GM12878 (cell line): Measurements from ENCODE around the gene MRPL27. TPM values are rescaled to one million over a fixed set of nuclear protein-coding genes. Genes with fewer than 3 reads are reported as not detected.

Experiments
- ATAC-seq: fragments of 200-7000 bp; cut with Tn5 transposase; 3 replicates; pipeline ENCODE4 v1.9.1; 2020; ENCODE audit warnings: mild to moderate bottlenecking, moderate library complexity
- BruUV-seq: library from RNA; stranded (reverse); fragments of 400-500 nt; replicated peaks from 2 replicates; lab custom pipeline; 2021; lab: Mats Ljungman, UMichigan
- CTCF ChIA-PET: fragments of 300-600 bp; sonication (Branson Sonifier 250); formaldehyde crosslinking; extraction: SDS; loops from one replicate; lab custom pipeline; 2021; ENCODE audit warnings: inconsistent platforms; lab: Yijun Ruan, JAX
- POLR2A ChIA-PET: fragments of 350-600 bp; formaldehyde crosslinking; extraction: SDS; loops from one replicate; lab custom pipeline; 2021; ENCODE audit warnings: inconsistent platforms; lab: Charles Lee
- RAD21 ChIA-PET: fragments of 300-600 bp; sonication (Branson Sonifier 250); formaldehyde crosslinking; loops from one replicate; lab custom pipeline; 2023; ENCODE audit warnings: antibody characterized with exemption; ENCODE audit not compliant: unreplicated experiment; lab: Charles Lee
- SMC1A ChIA-PET: fragments of 300-600 bp; sonication (Branson Sonifier 250); formaldehyde crosslinking; loops from one replicate; lab custom pipeline; 2023; ENCODE audit not compliant: unreplicated experiment, uncharacterized antibody; lab: Charles Lee
- DNase-seq: peaks from one replicate; pipeline ENCODE4 v3.0.0-alpha.2; 2011; ENCODE audit warnings: low read depth, low spot score
- FAIRE-seq: peaks from 3 replicates; lab custom pipeline; 2011; peaks lifted over from hg19 to GRCh38; lab: Jason Lieb, UNC
- H2AFZ ChIP-seq: 2 replicates; pipeline ENCODE4 v1.6.0; 2011; ENCODE audit warnings: low read depth, low read length, control low read depth; ENCODE audit not compliant: control insufficient read depth
- H3K27ac ChIP-seq: 2 replicates; pipeline ENCODE4 v1.5.1; 2011; ENCODE audit warnings: control low read depth; ENCODE audit not compliant: control insufficient read depth, insufficient read depth
- H3K27me3 ChIP-seq, 2 experiments: replicated peaks in 1 of 2; 2 replicates each; pipeline versions ENCODE4 v1.6.0 to v1.6.1; 2011; ENCODE audit warnings: low read length in 1 of 2; ENCODE audit not compliant: control insufficient read depth in 2 of 2, insufficient read depth in 2 of 2
- H3K36me3 ChIP-seq, 2 experiments: 2 replicates each; pipeline ENCODE4 v1.5.1; 2011; ENCODE audit warnings: low read length in 1 of 2; ENCODE audit not compliant: control insufficient read depth in 2 of 2, insufficient read depth in 2 of 2
- H3K4me1 ChIP-seq: 2 replicates; pipeline ENCODE4 v1.6.1; 2011; ENCODE audit warnings: mild to moderate bottlenecking, low read length, moderate library complexity, mixed read lengths; ENCODE audit not compliant: control insufficient read depth, insufficient read depth
- H3K4me2 ChIP-seq: 2 replicates; pipeline ENCODE4 v1.6.0; 2011; ENCODE audit warnings: control low read depth; ENCODE audit not compliant: control insufficient read depth, insufficient read depth
- H3K4me3 ChIP-seq: fragments of 200-600 bp; sonication (generic); 2 replicates; pipeline ENCODE4 v1.5.1; 2016
- H3K79me2 ChIP-seq: 2 replicates; pipeline ENCODE4 v1.6.0; 2011; ENCODE audit warnings: low read length; ENCODE audit not compliant: control insufficient read depth, insufficient read depth
- H3K9ac ChIP-seq: 2 replicates; pipeline ENCODE4 v1.8.0; 2011; ENCODE audit warnings: low read length, control low read depth, mixed read lengths; ENCODE audit not compliant: control insufficient read depth, insufficient read depth
- H3K9me3 ChIP-seq: replicated peaks from 3 replicates; pipeline ENCODE4 v1.5.1; 2011; ENCODE audit warnings: mild to moderate bottlenecking, low read length; ENCODE audit not compliant: control insufficient read depth, insufficient read depth
- H4K20me1 ChIP-seq: 2 replicates; pipeline ENCODE4 v1.6.0; 2011; ENCODE audit not compliant: control insufficient read depth, insufficient read depth
- CEBPB ChIP-seq, 2 experiments: fragments of 150-350 bp in 1 of 2; IDR thresholded peaks; 2 replicates each; pipeline ENCODE4 v1.6.1; 2012 to 2014; ENCODE audit warnings: low read depth in 2 of 2, low read length in 2 of 2, borderline replicate concordance in 1 of 2, inconsistent platforms in 1 of 2
- CREM ChIP-seq: IDR thresholded peaks from 2 replicates; pipeline ENCODE4 v1.6.1; 2014; ENCODE audit warnings: antibody characterized with exemption, low read depth
- HDAC2 ChIP-seq: fragments of 200-600 bp; sonication (generic); IDR thresholded peaks from 2 replicates; pipeline ENCODE4 v1.6.1; 2017
- HDAC6 ChIP-seq: fragments of 200-600 bp; sonication (generic); IDR thresholded peaks from one replicate; pipeline ENCODE4 v1.8.0; 2017; ENCODE audit warnings: antibody characterized with exemption; ENCODE audit not compliant: unreplicated experiment
- PAX5 ChIP-seq: IDR thresholded peaks from 2 replicates; pipeline ENCODE4 v1.6.1; 2011; ENCODE audit warnings: low read depth, low read length, borderline replicate concordance
- POLR2A ChIP-seq: IDR thresholded peaks from 2 replicates; pipeline ENCODE4 v1.6.1; 2011; ENCODE audit warnings: low read depth, mild to moderate bottlenecking, low read length
- WGBS: methylation state at CpG from one replicate; pipeline ENCODE4 v1.1.6; 2016; ENCODE audit warnings: low lambda C conversion rate; ENCODE audit not compliant: insufficient replicate concordance, insufficient coverage; ENCODE audit errors: missing lambda C conversion rate; 5-methylcytosine and 5-hydroxymethylcytosine counted together
- in situ Hi-C: fragments of 300-500 bp; cut with MboI; formaldehyde crosslinking; loops from 9 replicates; pipeline ENCODE4 v1.14.3; 2018; ENCODE audit warnings: mixed read lengths
- intact Hi-C: fragments of 100-400 bp; cut with micrococcal nuclease; formaldehyde crosslinking; loops from one replicate; pipeline ENCODE4 v1.14.2; 2022; ENCODE audit not compliant: unreplicated experiment
- polyA plus RNA-seq, 11 experiments: library from polyadenylated mRNA; depleted of rRNA in 4 of 11; unstranded in 6 of 11; stranded (reverse) in 5 of 11; fragments of >200 nt; fragmentation: Nextera tagmentation in 4 of 11; fragmentation: Illumina TruSeq in 1 of 11; extraction: Ambion mirVana in 4 of 11; extraction: Trizol in 1 of 11; gene quantifications; 1 replicate in 1 of 11; 2 replicates in 10 of 11; pipeline versions ENCODE4 v1.2.1 to v1.2.3, GENCODE V29; 2011 to 2016; ENCODE audit warnings: inconsistent platforms in 2 of 11, missing spikeins in 2 of 11, low read depth in 1 of 11
- total RNA-seq, 4 experiments: library from RNA; depleted of rRNA in 3 of 4; stranded (reverse); fragments of >200 nt in 3 of 4; fragmentation: Illumina TruSeq in 1 of 4; extraction: Trizol in 1 of 4; gene quantifications; 2 replicates each; pipeline versions ENCODE4 v1.2.1 to v1.2.3, GENCODE V29; 2013 to 2021
- TF ChIP-seq, protein P1 (sequence below): fragments of 450-650 bp; IDR thresholded peaks from 2 replicates; pipeline ENCODE4 v1.6.1; 2017; ENCODE audit warnings: low read depth, mild to moderate bottlenecking, moderate library complexity
- TF ChIP-seq, protein P2 (sequence below): IDR thresholded peaks from 2 replicates; pipeline ENCODE4 v1.6.1; 2012; ENCODE audit warnings: mild to moderate bottlenecking, low read depth, low read length

Gene MRPL27
- total and polyA plus RNA-seq, 10 of the 15 experiments (the other 5 are each of a cell fraction or from before 2014, with no cell fraction given) = 83.0 to 390 (median 131) TPM

DNA sequence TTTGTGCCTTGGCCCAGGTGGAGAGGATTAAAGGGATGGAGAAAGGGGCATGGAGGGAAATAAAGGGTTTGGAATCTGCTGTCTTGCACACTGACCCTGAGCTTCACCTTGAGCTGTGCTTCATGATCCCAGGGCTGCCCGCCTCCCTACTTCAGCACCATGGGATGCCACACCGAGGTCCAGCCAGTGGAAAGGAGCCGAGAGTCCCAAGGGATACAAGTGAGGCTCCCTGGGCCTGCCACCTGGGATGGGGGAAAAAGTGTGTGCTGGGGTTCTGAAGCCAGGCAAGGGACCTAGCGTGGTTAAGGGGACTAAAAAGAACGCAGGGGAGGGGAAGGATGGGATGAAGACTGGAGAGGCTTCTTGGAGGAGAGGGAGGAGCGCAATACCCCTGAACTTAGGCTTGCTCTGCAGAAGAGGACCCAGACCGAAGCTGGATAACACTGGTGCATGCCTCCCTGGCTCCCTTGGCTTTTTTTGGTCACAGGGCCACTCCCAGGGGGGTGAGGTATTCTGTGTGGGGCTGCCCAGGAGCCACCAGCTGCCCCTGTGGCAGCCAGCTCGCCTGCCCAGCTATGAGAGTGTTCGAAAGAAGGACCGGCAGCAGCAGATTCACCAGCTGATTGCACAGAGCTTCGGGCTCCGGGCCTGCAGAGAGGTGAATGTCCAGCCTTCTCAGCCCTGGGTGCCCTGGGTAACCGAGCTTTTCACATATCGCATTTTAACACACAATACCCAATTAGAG, 7.2 kb downstream of the MRPL27 start:
- Histone ChIP-seq H3K27ac (no peak overlapping the region), H2AFZ (no peak overlapping the region)
- RAD21 ChIA-PET = no interaction called here
- SMC1A ChIA-PET = no interaction called here
- TF ChIP-seq POLR2A = peak; percentile 24; the same call in 1 of the 2 replicates
- TF ChIP-seq HDAC6 = no peak
- TF ChIP-seq, all 136 proteins: peak for 1
- ATAC-seq (no peak), DNase-seq (no peak), FAIRE-seq (no peak)
- ChIA-PET POLR2A (interaction anchor here (0.7 kb wide), 1 partner anchor 30 kb away, joined by 3 read pairs; no protein-coding TSS in a partner anchor), CTCF (interaction anchor here (1.3 to 2.2 kb wide), 4 partner anchors 23 to 56 kb away, joined by 3 to 9 read pairs (median 6); partner anchors contain the start of gene LRRC59)
- Histone ChIP-seq H4K20me1 (no peaks in the 10 kb centered on the region), H3K9me3 (no peaks in the 10 kb centered on the region), H3K4me3 (no peak overlapping the region), H3K4me1 (no peaks in the 10 kb centered on the region), H3K9ac (no peak overlapping the region), H3K4me2 (no peak overlapping the region), H3K27me3 (no peaks in the 10 kb centered on the region), H3K36me3 (peaks cover 24 to 27% of the 10 kb centered on the region in 2 experiments), H3K79me2 (no peaks in the 10 kb centered on the region; the same call in 1 of the 2 replicates)
- in situ Hi-C loops = no loop called here
- intact Hi-C loops = no loop called here
- BruUV-seq = no TSS peak
- 91% methylated on average over 14 of the region's 14 CpGs for WGBS

DNA sequence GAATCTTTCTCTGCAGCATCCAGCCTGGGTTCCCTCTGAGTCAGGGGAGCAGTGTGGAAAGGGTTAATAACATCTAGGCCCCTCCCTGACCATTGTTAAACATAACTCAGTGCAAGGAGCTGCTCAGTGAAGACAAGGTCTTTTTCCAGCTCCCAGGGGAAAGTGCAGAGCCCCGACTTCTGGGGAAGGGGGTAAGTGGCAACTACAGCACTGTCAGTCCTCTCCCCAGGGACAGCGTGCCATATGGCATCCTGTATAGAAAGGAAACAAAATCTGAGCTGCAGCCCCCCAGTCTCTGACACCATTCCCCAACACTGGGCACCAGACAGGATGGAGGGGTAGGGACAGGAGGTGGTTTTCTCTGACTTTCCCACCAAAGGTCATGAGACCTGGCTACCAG, 7.8 kb downstream of the MRPL27 start:
- FAIRE-seq (no peak), ATAC-seq (no peak), DNase-seq (no peak)
- no TSS peak for BruUV-seq
- Histone ChIP-seq H2AFZ (no peak overlapping the region), H3K27ac (no peak overlapping the region), H3K79me2 (no peaks in the 10 kb centered on the region; the same call in 1 of the 2 replicates), H3K4me2 (no peak overlapping the region), H3K9me3 (no peaks in the 10 kb centered on the region), H3K27me3 (no peaks in the 10 kb centered on the region), H4K20me1 (no peaks in the 10 kb centered on the region), H3K4me3 (no peak overlapping the region), H3K9ac (no peak overlapping the region), H3K4me1 (no peaks in the 10 kb centered on the region), H3K36me3 (peaks cover 24 to 25% of the 10 kb centered on the region in 2 experiments)
- ChIA-PET POLR2A (interaction anchor here (2.3 kb wide), 1 partner anchor 32 kb away, joined by 9 read pairs; the partner anchor contains the start of gene LRRC59), CTCF (interaction anchor here (0.6 to 2.2 kb wide), 5 partner anchors 24 to 103 kb away, joined by 3 to 9 read pairs (median 4); partner anchors contain the start of gene LRRC59), SMC1A (no interaction called here), RAD21 (no interaction called here)
- in situ Hi-C loops = no loop called here
- intact Hi-C loops = no loop called here
- WGBS = 69% methylated on average over 2 of the region's 2 CpGs
- no peak for TF ChIP-seq CREM
- TF ChIP-seq, protein P1, sequence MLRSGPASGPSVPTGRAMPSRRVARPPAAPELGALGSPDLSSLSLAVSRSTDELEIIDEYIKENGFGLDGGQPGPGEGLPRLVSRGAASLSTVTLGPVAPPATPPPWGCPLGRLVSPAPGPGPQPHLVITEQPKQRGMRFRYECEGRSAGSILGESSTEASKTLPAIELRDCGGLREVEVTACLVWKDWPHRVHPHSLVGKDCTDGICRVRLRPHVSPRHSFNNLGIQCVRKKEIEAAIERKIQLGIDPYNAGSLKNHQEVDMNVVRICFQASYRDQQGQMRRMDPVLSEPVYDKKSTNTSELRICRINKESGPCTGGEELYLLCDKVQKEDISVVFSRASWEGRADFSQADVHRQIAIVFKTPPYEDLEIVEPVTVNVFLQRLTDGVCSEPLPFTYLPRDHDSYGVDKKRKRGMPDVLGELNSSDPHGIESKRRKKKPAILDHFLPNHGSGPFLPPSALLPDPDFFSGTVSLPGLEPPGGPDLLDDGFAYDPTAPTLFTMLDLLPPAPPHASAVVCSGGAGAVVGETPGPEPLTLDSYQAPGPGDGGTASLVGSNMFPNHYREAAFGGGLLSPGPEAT = no peak
- TF ChIP-seq HDAC2 = no peak
- TF ChIP-seq CEBPB (IDR thresholded peaks at IDR 0.05; ENCODE audit: borderline replicate concordance in 1 of 2, low read depth in 2 of 2, low read length in 2 of 2) = no peak
- no peak for TF ChIP-seq PAX5
- TF ChIP-seq, protein P2, sequence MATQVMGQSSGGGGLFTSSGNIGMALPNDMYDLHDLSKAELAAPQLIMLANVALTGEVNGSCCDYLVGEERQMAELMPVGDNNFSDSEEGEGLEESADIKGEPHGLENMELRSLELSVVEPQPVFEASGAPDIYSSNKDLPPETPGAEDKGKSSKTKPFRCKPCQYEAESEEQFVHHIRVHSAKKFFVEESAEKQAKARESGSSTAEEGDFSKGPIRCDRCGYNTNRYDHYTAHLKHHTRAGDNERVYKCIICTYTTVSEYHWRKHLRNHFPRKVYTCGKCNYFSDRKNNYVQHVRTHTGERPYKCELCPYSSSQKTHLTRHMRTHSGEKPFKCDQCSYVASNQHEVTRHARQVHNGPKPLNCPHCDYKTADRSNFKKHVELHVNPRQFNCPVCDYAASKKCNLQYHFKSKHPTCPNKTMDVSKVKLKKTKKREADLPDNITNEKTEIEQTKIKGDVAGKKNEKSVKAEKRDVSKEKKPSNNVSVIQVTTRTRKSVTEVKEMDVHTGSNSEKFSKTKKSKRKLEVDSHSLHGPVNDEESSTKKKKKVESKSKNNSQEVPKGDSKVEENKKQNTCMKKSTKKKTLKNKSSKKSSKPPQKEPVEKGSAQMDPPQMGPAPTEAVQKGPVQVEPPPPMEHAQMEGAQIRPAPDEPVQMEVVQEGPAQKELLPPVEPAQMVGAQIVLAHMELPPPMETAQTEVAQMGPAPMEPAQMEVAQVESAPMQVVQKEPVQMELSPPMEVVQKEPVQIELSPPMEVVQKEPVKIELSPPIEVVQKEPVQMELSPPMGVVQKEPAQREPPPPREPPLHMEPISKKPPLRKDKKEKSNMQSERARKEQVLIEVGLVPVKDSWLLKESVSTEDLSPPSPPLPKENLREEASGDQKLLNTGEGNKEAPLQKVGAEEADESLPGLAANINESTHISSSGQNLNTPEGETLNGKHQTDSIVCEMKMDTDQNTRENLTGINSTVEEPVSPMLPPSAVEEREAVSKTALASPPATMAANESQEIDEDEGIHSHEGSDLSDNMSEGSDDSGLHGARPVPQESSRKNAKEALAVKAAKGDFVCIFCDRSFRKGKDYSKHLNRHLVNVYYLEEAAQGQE = no peak
